Muscle layer of duodenum (tissue), 2 donors: ENCODE results near the gene CGB1.
A peak's percentile ranks its signal among the peaks of the same experiment; 100 is the strongest.
"Not testable (repeated sequence)": the region's sequence is repeated elsewhere in the genome, so short reads cannot be mapped to it uniquely, and the experiment has no call there.

ENCODE experiments used
- H3K27ac ChIP-seq: one replicate; pipeline ENCODE4 v1.7.0; 2013; ENCODE audit warnings: mild to moderate bottlenecking, low read length
- H3K27me3 ChIP-seq: one replicate; pipeline ENCODE4 v1.7.0; 2013; ENCODE audit warnings: low read depth, mild to moderate bottlenecking, control low read depth, low read length
- H3K36me3 ChIP-seq, 2 donors: one replicate each; pipeline ENCODE4 v1.7.0; 2013; ENCODE audit warnings: low read length in 2 of 2, control low read depth in 1 of 2, mild to moderate bottlenecking in 1 of 2; ENCODE audit not compliant: insufficient read depth in 2 of 2, control insufficient read depth in 1 of 2
- H3K4me1 ChIP-seq, 2 donors: one replicate each; pipeline ENCODE4 v1.7.0; 2013; ENCODE audit warnings: low read length in 2 of 2, mild to moderate bottlenecking in 2 of 2, control low read depth in 1 of 2, moderate library complexity in 1 of 2; ENCODE audit not compliant: insufficient read depth in 2 of 2, control insufficient read depth in 1 of 2
- H3K4me3 ChIP-seq, 2 donors: one replicate each; pipeline ENCODE4 v1.7.0; 2013; ENCODE audit warnings: low read length in 2 of 2, low read depth in 1 of 2, mild to moderate bottlenecking in 1 of 2
- H3K9me3 ChIP-seq, 2 donors: one replicate each; pipeline ENCODE4 v1.7.0; 2013; ENCODE audit warnings: low read length in 2 of 2, control low read depth in 1 of 2, mild to moderate bottlenecking in 1 of 2; ENCODE audit not compliant: control insufficient read depth in 1 of 2
- donor health status: healthy.

The CGB1 gene

GRCh38 chr19:49036815-49037214 lies at the start of gene CGB1:
CGB1 (minus strand) TSS chr19:49036895; CDS start chr19:49036711, 184 bp downstream.
- H3K27me3 ChIP-seq, H3K4me1 ChIP-seq, H3K9me3 ChIP-seq, H3K27ac ChIP-seq, H3K36me3 ChIP-seq, H3K4me3 ChIP-seq: not testable (repeated sequence)

GRCh38 chr19:49086296-49086695 lies 49.6 kb upstream of the CGB1 start:
- peak overlapping the region; percentile 97 to 99 for H3K4me3 ChIP-seq
- H3K4me1 ChIP-seq: peaks cover 9 to 21% of the 10 kb centered on the region in 2 donors
- no peaks in the 10 kb centered on the region for H3K27me3 ChIP-seq
- H3K9me3 ChIP-seq: no peaks in the 10 kb centered on the region
- H3K36me3 ChIP-seq: peaks cover 16 to 20% of the 10 kb centered on the region in 2 donors
- H3K27ac ChIP-seq: peak overlapping the region; percentile 69

GRCh38 chr19:49085868-49086232 lies 49.2 kb upstream of the CGB1 start:
- H3K4me3 ChIP-seq: peak overlapping the region; percentile 97 to 99
- H3K9me3 ChIP-seq: no peaks in the 10 kb centered on the region
- H3K4me1 ChIP-seq: peaks cover 9 to 21% of the 10 kb centered on the region in 2 donors
- peaks cover 14 to 16% of the 10 kb centered on the region in 2 donors for H3K36me3 ChIP-seq
- H3K27me3 ChIP-seq: no peaks in the 10 kb centered on the region
- H3K27ac ChIP-seq: peak overlapping the region; percentile 69

GRCh38 chr19:49085020-49085867 lies 48.5 kb upstream of the CGB1 start, which contains the start of gene SNRNP70:
SNRNP70 (plus strand) TSS chr19:49085451; CDS start chr19:49086415, 964 bp downstream.
- peaks cover 9 to 21% of the 10 kb centered on the region in 2 donors for H3K4me1 ChIP-seq
- peak within 1 kb of the TSS; percentile 84 for H3K27ac ChIP-seq
- no peaks in the 10 kb centered on the region for H3K27me3 ChIP-seq
- no peaks in the 10 kb centered on the region for H3K9me3 ChIP-seq
- peak within 1 kb of the TSS; percentile 97 to 99 for H3K4me3 ChIP-seq
- H3K36me3 ChIP-seq: peaks cover 8 to 10% of the 10 kb centered on the region in 2 donors

GRCh38 chr19:49084206-49085019 lies 47.7 kb upstream of the CGB1 start:
- no peaks in the 10 kb centered on the region for H3K9me3 ChIP-seq
- peak overlapping the region; percentile 60 to 97 for H3K4me3 ChIP-seq
- peaks cover 9 to 21% of the 10 kb centered on the region in 2 donors for H3K4me1 ChIP-seq
- H3K36me3 ChIP-seq: peaks cover 5% of the 10 kb centered on the region in 2 donors
- H3K27ac ChIP-seq: peak overlapping the region; percentile 84
- H3K27me3 ChIP-seq: no peaks in the 10 kb centered on the region

- H3K27ac ChIP-seq: no peak overlapping the region
- peaks cover 2 to 4% of the 10 kb centered on the region in 2 donors for H3K4me1 ChIP-seq
- H3K27me3 ChIP-seq: no peaks in the 10 kb centered on the region
- H3K4me3 ChIP-seq: no peak overlapping the region
- H3K36me3 ChIP-seq: no peaks in the 10 kb centered on the region
- no peaks in the 10 kb centered on the region for H3K9me3 ChIP-seq
Measured at GRCh38 chr19:49081273-49081672, 44.6 kb upstream of the CGB1 start.

GRCh38 chr19:49080392-49080791 lies 43.7 kb upstream of the CGB1 start:
- H3K4me3 ChIP-seq: no peak overlapping the region
- H3K9me3 ChIP-seq: no peaks in the 10 kb centered on the region
- no peaks in the 10 kb centered on the region for H3K4me1 ChIP-seq
- no peaks in the 10 kb centered on the region for H3K36me3 ChIP-seq
- H3K27ac ChIP-seq: no peak overlapping the region
- no peaks in the 10 kb centered on the region for H3K27me3 ChIP-seq

GRCh38 chr19:49074869-49075268 lies 38.2 kb upstream of the CGB1 start:
- not testable (repeated sequence) for H3K4me1 ChIP-seq, H3K36me3 ChIP-seq, H3K4me3 ChIP-seq, H3K27ac ChIP-seq, H3K9me3 ChIP-seq
- peaks cover 12% of the 10 kb centered on the region for H3K27me3 ChIP-seq

GRCh38 chr19:49073514-49074378 lies 37.1 kb upstream of the CGB1 start:
- H3K9me3 ChIP-seq: no peaks in the 10 kb centered on the region
- H3K4me3 ChIP-seq: no peak overlapping the region
- peaks cover 17% of the 10 kb centered on the region for H3K27me3 ChIP-seq
- H3K27ac ChIP-seq: no peak overlapping the region
- no peaks in the 10 kb centered on the region for H3K4me1 ChIP-seq
- no peaks in the 10 kb centered on the region for H3K36me3 ChIP-seq

GRCh38 chr19:49071860-49072547 lies 35.3 kb upstream of the CGB1 start:
- no peak overlapping the region for H3K27ac ChIP-seq
- no peak overlapping the region for H3K4me3 ChIP-seq
- H3K36me3 ChIP-seq: no peaks in the 10 kb centered on the region
- H3K27me3 ChIP-seq: peaks cover 17% of the 10 kb centered on the region
- no peaks in the 10 kb centered on the region for H3K9me3 ChIP-seq
- H3K4me1 ChIP-seq: no peaks in the 10 kb centered on the region
